GM12892 (cell line): ENCODE results near the gene NDUFV2.

Experiments used
- POLR2A ChIP-seq: IDR thresholded peaks from 2 replicates; pipeline ENCODE4 v1.6.1; 2011; ENCODE audit warnings: low read depth, low read length, control low read depth
- POLR2AphosphoS5 ChIP-seq: IDR thresholded peaks from 2 replicates; pipeline ENCODE4 v1.6.1; 2011; ENCODE audit warnings: low read depth, low read length, control low read depth

GRCh38 chr18:9092665-9093064 lies 9.8 kb upstream of the NDUFV2 start:
- TF ChIP-seq POLR2A (no peak), POLR2AphosphoS5 (no peak)
